Measurements from ENCODE around the gene NAMPT.

GRCh38 chr7:106284714-106285050 is at the start of gene NAMPT:
- no peak for TF ChIP-seq CTCF (IDR thresholded peaks at IDR 0.05)
- TF ChIP-seq POLR2A (IDR thresholded peaks at IDR 0.05), result peak; percentile 49 to 81

Measured in thyroid gland (tissue), 4 donors.